HG02610 (cell line): ENCODE data around the gene DPYSL5.
"Not testable (repeated sequence)": the region's sequence is repeated elsewhere in the genome, so short reads cannot be mapped to it uniquely, and the experiment has no call there.

ENCODE experiments used
- ATAC-seq: cut with Tn5 transposase; IDR thresholded peaks from one replicate; pipeline ENCODE4 v1.9.1; 2021; ENCODE audit warnings: mild to moderate bottlenecking, moderate library complexity; ENCODE audit not compliant: unreplicated experiment

Gene DPYSL5, protein sequence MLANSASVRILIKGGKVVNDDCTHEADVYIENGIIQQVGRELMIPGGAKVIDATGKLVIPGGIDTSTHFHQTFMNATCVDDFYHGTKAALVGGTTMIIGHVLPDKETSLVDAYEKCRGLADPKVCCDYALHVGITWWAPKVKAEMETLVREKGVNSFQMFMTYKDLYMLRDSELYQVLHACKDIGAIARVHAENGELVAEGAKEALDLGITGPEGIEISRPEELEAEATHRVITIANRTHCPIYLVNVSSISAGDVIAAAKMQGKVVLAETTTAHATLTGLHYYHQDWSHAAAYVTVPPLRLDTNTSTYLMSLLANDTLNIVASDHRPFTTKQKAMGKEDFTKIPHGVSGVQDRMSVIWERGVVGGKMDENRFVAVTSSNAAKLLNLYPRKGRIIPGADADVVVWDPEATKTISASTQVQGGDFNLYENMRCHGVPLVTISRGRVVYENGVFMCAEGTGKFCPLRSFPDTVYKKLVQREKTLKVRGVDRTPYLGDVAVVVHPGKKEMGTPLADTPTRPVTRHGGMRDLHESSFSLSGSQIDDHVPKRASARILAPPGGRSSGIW

GRCh38 chr2:26847655-26848335 is at the start of gene DPYSL5:
Gene DPYSL5, plus strand, starts transcription at chr2:26848132. Its CDS starts 50,368 bp downstream, at chr2:26898500.
- no peak for ATAC-seq

DNA sequence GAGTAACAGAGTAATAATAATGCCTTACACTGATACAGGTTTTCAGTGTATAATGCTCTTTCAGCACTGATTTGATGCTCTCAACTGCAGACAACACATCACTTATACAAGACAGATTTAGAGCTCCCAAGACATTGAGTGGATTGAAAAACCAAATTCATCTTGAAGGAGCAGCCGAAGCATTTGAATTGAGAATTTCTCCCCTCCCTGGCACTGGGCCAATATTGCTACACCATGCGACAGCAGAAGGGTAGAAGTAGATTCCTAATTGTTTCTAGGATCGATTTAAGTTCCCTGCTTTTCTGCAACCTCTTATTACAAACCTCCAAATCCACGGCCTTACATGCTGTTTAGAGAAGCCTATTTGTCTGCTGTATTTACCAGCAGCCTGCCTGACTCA is 46.6 kb upstream of the DPYSL5 start:
- ATAC-seq, result no peak

GRCh38 chr2:26801796-26802195 is 46.1 kb upstream of the DPYSL5 start:
- ATAC-seq, result no peak

DNA sequence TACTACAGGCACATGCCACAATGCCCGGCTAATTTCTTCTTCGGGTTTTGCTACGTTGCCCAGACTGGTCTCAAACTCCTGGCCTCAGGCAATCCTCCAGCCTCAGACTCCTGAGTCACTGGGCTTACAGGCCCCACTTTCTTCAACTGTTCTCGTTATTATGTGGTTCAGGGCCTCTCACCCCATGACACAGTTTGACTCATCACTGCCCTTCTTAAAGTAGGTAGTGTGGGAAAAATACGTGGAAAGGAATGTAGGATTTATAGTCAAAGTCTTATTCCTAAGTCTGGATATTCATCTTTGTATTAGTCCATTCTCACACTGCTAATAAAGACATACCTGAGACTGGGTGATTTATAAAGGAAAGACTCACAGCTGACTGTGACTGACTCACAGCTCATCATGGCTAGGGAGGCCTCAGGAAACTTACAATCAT is 42.7 kb upstream of the DPYSL5 start:
- no peak for ATAC-seq

DNA sequence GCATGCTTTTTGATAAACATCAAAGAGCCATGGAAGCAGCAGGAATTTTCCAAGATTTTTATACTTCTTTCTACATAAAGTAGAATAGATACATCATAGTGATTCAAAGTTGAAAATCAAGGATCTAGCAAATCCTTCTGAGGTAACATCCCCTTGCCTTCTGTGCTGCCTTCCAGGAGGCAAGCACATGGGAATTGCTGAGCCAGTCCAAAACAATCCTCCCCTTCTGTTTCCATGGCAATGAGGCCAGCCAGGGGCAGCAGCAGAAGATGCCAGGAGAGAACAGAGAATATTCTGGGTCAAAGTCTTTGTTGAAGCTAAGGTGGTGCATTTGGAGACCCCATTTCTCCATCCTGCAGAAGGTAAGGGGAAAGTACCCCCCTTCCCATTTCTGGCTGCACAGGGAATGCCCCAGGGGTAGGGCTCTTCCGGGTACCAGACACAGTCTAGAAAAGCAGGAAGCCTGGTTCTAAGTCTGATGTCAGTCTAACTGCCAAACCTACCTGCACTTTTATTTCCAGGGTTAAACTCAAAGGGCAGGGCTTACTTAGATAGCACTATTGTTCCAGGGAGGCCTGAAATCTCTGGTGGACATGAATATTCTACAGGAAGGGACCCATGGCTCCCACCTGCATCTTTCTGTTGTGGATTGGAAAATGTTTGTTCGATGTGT is 40.0 kb upstream of the DPYSL5 start:
- ATAC-seq, result no peak

GRCh38 chr2:26809211-26809610 is 38.7 kb upstream of the DPYSL5 start:
- no peak for ATAC-seq

- no peak for ATAC-seq
These were observed 37.9 kb upstream of the DPYSL5 start for GRCh38 chr2:26809876-26810577.

DNA sequence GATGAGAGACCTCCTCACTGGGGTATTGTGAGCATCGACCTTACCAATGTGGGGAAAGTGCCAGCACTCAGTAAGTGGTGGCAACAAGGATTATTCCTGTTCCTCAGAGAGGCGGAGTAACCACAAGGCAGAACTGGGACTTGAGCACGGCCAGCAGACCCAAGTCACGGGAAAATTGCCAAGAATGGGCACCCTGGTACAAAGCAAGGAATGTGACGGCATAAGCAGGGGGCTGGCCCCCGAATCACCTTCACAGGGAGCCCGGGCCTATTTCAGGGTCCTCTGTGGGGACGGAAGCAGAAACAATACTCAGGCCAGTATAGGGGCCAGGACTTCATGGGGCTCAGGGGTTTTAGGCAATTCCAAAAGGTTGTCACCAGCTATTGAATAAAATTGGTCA is 36.7 kb upstream of the DPYSL5 start:
- ATAC-seq, result no peak

DNA sequence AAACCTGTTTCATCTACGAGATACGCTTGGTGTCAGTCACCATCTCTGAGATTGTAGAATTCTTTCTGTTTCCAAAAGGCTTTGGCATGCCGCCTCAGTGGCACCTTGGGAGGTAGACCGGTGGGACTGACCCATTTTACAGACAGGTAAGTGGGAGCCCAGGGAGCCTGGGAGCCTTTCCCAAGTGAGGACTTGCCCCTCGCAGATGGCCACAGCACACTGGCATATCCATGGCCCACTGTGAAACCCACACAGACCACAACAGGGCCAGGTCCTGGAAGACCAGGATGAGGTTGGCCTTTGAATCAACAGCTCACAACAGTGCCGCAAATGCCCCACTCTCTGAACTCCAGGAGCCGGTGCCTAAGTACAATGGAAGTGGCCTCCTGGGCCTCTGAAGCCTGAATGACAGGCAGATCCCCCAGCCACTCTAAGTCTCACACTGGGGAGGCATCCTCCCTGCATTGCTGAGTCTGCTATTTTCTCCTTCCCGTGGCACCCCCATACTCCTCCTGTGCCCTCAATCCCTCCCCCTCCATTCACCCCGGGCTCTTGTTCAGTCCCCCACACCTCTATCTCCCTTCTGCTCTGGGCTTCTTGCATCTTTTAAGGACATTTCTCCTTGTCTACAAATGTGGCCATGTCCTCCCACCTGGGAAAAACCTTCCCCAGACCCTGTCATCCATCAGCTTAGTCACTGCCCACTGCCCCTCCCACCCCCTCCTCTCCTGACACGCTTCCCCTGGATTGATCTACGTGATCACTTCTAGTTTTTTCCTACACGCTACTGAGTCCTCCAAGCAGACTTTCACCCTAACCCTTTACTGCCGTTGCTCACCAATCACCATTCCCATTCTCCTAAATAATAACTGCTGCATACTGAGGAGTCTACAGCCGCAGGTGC is 35.9 kb upstream of the DPYSL5 start:
- ATAC-seq, result no peak

DNA sequence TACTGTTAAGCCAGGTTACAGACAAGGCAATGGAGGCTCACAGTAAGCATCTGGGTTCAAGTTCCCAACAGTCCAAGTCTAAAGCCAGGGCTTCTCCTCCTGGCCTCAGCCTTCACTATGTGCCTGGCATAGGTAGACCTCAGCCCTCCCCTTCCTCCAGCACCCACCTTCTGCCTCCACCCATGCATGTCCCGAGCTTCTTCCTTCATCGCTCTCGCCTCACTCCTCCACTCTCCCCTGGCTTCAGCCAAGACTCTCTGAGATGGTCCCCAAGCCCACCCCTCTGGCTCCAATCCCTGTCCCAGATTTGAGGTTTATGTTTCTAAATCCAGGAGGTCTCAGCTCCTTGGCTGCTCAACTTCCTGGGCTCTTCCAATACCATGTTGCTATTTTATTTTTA is 35.2 kb upstream of the DPYSL5 start:
- ATAC-seq, result no peak

DNA sequence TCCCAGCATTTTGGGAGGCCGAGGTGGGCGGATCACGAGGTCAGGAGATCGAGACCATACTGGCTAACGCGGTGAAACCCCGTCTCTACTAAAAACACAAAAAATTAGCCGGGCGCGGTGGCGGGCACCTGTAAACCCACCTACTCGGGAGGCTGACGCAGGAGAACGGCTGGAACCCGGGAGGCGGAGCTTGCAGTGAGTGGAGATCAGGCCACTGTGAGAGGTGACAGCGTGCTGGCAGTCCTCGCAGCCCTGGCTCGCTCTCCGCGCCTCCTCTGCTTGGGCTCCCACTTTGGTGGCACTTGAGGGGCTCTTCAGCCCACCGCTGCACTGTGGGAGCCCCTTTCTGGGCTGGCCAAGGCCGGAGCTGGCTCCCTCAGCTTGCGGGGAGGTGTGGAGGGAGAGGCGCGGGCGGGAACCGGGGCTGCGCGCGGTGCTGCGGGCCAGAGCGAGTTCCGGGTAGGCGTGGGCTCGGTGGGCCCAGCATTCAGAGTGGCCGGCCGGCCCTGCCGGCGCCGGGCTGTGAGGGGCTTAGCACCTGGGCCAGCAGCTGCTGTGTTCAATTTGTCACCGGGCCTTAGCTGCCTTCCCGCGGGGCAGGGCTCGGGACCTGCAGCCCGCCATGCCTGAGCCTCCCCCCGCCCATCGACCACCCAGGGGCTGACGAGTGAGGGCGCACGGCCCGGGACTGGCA is 33.7 kb upstream of the DPYSL5 start:
- ATAC-seq, result not testable (repeated sequence)

GRCh38 chr2:26816893-26817292 is 31.0 kb upstream of the DPYSL5 start:
- no peak for ATAC-seq

- no peak for ATAC-seq
These were observed 29.7 kb upstream of the DPYSL5 start for GRCh38 chr2:26818255-26818654.

DNA sequence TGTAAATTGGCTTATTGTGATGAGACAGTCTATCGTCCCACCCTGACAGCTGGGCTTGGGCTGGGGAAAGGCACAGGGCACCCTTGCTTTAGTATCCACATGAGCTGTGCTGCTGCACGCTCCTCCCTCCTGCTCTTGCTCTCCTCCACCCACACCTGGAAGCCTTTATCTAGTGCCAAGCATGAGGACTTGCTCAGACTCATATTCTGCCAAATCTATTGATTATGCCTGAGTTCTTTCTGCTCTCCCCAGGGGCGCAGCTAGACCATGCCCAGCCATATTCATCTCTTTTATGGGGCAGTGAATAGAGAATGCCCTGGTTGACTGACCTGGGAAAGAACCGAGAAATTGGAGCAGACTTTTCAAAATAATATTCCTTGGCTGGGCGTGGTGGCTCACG is 29.0 kb upstream of the DPYSL5 start:
- no peak for ATAC-seq

DNA sequence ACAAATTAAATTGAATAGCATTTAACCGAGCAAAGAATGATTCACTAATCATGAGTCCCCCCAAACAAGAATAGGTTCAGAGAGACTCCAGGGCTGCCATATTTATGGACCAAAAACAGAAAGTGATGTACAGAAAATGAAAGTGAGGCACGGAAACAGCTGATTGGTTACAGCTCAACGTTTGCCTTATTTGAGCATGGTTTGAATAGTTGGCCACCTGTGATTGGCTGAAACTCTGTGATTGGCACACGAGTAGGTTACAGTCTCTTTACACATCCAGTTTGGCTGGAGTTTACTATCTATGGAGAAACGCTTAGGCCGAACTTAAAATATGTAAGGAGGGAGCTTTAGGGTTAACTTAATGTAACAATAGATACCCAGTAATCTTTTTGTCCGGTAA is 27.0 kb upstream of the DPYSL5 start:
- no peak for ATAC-seq

DNA sequence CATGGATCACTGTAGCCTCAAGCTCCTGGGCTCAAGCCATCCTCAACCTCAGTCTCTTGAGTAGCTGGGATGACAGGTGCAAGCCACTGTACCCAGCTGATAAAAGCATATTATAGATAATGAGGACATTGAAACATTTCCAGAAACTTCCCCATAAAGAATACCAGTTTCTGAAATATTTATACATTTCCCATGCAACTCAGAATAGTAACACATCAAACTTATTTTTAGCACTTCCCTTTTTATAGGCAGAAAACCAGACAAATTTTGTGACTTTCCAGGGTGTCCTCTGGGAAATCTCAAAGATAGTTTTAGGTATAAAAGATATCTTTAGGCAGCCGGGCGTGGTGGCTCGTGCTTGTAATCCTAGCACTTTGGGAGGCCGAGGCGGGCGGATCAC is 25.1 kb upstream of the DPYSL5 start:
- ATAC-seq, result no peak

DNA sequence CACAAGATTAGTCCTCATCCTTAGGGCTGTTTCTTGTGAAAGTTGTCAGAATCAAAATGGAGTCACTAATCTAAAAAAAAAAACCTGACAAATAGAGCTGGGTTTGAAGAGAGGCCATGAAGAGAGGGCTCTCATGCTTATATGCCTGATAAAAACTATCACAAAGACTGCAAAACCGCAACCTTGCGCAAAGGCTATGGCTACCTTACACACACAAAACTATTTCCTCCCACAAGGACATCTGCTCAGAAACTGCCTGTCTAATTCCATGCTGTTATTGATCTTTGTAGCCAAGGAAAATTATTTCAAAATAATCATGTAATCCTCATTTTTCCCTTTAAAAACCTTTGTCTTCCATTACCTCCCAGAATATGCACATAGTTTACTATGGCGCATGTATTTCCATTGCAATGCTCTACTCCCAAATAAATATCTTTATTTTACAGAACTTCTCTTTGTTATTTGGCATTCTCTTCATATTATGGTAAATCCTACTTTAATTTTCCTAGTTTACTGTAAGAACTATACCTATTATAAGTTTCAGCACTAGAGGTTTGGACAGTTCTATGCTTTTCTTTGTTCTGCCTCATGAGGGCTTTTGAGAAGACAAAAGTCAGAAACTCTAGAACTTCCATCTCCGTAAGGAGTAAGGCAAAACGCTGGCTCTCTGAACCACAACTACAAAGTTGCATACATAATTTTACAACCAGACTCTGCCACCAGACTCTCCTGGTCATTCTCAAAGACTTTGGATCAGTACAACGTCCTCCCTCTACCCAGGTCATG is 9.6 kb upstream of the DPYSL5 start:
- no peak for ATAC-seq

DNA sequence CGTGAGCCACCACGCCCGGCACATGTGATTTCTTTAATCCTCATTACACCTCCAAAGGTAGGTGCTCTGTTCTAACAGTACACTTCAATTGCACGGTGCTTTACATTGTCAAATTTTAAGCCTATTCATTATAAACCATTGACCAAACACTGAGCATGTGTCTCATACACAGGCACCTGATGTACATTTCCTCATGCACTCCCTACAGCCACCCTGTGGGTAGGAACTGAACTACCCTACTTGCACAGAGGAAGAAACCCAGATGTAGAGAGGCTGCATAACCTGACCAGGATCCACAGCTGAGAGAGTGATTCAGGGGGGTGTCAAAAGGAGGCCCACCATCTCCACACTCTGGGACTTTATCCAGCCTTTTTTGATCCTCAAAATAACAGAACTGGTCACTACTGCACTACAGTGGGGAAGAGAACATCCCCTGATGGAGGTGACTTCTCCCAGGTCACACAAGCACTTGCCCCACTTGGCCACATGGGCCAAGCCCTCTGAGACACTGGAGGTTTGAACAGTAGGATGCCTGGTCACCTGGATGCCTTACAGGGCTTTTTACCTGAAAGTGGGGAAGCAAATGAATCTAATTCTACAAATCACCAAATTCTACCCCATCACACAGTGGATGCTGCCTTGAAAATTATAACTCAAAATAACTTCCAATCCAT is 6.9 kb upstream of the DPYSL5 start:
- no peak for ATAC-seq
